ENCODE measurements around the gene PDGFRA. TPM values are rescaled to one million over a fixed set of nuclear protein-coding genes. Genes with fewer than 3 reads are reported as not detected.

PDGFRA gene
- polyA plus RNA-seq, 3 donors = not detected

DNA sequence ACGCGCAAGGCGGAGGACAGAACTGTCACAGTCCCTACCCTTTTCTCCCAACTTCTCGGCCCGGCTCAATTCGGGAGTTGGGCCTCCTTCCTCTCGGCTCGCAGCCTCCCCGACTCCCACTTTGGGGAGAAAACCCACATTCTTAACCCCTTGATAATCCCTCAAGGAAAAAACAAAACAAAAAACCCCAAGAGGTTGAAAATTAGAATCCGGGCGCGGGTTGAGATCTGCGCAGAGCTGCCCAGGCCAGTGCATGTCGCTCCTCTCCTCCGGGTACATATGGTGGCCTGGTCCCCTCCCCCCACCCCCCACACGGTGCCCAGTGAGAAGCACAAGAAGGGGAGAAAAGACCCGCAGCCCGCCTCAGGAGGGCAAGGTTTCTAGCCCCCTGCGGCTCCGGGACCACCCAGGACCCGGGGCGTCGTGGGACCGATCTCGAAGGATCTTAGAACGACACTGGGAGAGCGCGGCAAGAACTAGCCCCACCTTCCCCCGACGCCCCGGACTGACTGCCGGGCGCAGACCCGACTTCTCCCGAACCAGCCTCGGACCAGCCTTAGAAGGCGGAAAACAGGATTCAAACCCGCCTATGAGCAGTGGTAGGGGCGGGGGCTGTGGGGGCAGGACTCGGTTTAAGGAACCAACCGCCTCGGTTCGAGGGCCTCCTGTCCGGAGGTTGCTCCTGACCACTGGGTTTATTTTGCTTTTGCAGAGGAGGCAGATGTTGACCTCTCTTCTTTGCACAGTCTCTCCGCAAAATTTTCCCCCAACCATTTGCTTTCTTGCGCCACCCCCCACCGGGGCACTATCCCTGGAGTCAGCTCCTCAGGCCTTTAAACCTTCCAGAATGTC is 2.5 kb upstream of the PDGFRA start:
- Mint-ChIP-seq H3K9me3 (peaks cover 0 to 45% (median 12%) of the 10 kb centered on the region in 7 donors), H3K27ac (peak overlapping the region in 1 of 7 donors; percentile 18), H3K27me3 (ENCODE audit: low read depth in 3 of 3) (peaks cover 98 to 100% (median 98%) of the 10 kb centered on the region in 3 donors), H3K4me1 (peaks cover 52% of the 10 kb centered on the region), H3K4me3 (peak overlapping the region; percentile 77 to 93), H3K36me3 (peaks cover 0 to 7% of the 10 kb centered on the region in 2 donors)
- H3K27ac ChIP-seq (ENCODE audit: low read depth in 1 of 2, low read length in 2 of 2) = no peak overlapping the region
- H3K79me2 ChIP-seq (ENCODE audit: insufficient read depth, low read length) = no peaks in the 10 kb centered on the region
- no peaks in the 10 kb centered on the region for H3K36me3 ChIP-seq (replicated peaks in 1 of 2; ENCODE audit: control insufficient read depth in 1 of 2, insufficient read depth in 2 of 2, low read length in 2 of 2)
- H3K4me3 ChIP-seq (replicated peaks in 1 of 3; ENCODE audit: low read depth in 2 of 3, low read length in 3 of 3) = peak overlapping the region; percentile 3 to 70 (median 19)
- H3K9ac ChIP-seq (ENCODE audit: insufficient read depth, low read length, poor library complexity, severe bottlenecking) = no peak overlapping the region
- peak overlapping the region; percentile 83 for H3K4me2 ChIP-seq (replicated peaks; ENCODE audit: extremely low read depth, low read length, poor library complexity, severe bottlenecking)
- TF ChIP-seq, protein P1, sequence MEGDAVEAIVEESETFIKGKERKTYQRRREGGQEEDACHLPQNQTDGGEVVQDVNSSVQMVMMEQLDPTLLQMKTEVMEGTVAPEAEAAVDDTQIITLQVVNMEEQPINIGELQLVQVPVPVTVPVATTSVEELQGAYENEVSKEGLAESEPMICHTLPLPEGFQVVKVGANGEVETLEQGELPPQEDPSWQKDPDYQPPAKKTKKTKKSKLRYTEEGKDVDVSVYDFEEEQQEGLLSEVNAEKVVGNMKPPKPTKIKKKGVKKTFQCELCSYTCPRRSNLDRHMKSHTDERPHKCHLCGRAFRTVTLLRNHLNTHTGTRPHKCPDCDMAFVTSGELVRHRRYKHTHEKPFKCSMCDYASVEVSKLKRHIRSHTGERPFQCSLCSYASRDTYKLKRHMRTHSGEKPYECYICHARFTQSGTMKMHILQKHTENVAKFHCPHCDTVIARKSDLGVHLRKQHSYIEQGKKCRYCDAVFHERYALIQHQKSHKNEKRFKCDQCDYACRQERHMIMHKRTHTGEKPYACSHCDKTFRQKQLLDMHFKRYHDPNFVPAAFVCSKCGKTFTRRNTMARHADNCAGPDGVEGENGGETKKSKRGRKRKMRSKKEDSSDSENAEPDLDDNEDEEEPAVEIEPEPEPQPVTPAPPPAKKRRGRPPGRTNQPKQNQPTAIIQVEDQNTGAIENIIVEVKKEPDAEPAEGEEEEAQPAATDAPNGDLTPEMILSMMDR (IDR thresholded peaks at IDR 0.05) = no peak
- intact Hi-C loops (cut with micrococcal nuclease) = loop anchor here in 1 of 2 donors (2.0 kb wide), 1 partner anchor 320 kb away; no protein-coding TSS in a partner anchor
- H3K9me3 ChIP-seq (replicated peaks in 1 of 2; ENCODE audit: control insufficient read depth in 1 of 2, insufficient read depth in 1 of 2, low read length in 2 of 2) = peaks cover 0 to 39% of the 10 kb centered on the region in 2 donors
- 2% methylated on average over 23 of the region's 47 CpGs for WGBS (ENCODE audit: insufficient coverage)
- peaks cover 72 to 96% of the 10 kb centered on the region in 2 donors for H3K27me3 ChIP-seq (ENCODE audit: control insufficient read depth in 2 of 2, insufficient read depth in 2 of 2, low read length in 2 of 2)
- no peaks in the 10 kb centered on the region for H4K20me1 ChIP-seq (ENCODE audit: insufficient read depth, low read length)
- DNase-seq = peak; percentile 33 to 37 (median 34)
- peaks cover 43 to 48% of the 10 kb centered on the region in 2 donors for H3K4me1 ChIP-seq (ENCODE audit: control insufficient read depth in 1 of 2, insufficient read depth in 2 of 2, low read length in 2 of 2)
- peak overlapping the region; percentile 70 for H2AFZ ChIP-seq (ENCODE audit: insufficient read depth, low read depth, low read length, poor library complexity, severe bottlenecking)

DNA sequence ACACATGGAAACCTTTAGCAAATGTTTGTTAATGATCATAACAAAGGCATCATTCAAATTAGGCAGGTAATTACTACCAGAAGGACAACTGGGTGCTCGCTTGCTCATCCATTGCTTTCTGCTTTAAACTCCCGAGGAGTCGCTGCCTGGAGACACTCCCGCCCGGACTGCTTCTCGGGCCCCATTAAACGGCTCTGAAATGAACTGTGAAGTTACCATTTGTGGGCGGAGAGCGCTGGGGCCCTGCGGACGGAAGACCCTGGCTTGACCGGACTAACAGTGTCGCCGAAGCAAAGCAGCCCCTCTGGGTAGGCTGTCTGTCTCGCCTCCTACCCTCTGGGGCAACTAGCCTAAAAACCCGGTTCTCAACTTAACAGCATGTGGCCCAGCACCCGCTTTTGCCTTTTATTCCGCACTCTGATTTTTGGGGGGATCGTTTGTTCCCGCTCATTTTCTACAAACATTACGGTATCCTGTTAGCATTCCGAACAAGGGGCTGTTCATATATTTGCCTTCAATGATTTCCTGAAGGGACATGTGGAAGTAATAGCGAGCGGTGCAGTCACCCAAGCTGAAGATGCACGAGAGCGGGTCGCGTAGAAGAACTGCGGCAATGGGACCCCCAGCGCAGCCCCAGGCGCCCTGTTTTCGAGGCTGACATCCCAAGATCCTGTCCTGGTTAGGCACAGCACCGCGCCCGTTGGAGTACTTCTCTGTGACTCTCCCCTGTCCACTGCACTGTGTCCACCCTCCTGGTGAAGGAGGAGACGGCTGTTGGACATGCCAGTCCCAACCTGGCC is 1.6 kb upstream of the PDGFRA start:
- peak overlapping the region; percentile 83 for H3K4me2 ChIP-seq (replicated peaks; ENCODE audit: extremely low read depth, low read length, poor library complexity, severe bottlenecking)
- peaks cover 0 to 47% of the 10 kb centered on the region in 2 donors for H3K9me3 ChIP-seq (replicated peaks in 1 of 2; ENCODE audit: control insufficient read depth in 1 of 2, insufficient read depth in 1 of 2, low read length in 2 of 2)
- Mint-ChIP-seq H3K4me3 (peak overlapping the region; percentile 77 to 93), H3K4me1 (peaks cover 59% of the 10 kb centered on the region), H3K27me3 (ENCODE audit: low read depth in 3 of 3) (peaks cover 98 to 100% (median 100%) of the 10 kb centered on the region in 3 donors), H3K36me3 (peaks cover 0 to 10% of the 10 kb centered on the region in 2 donors), H3K9me3 (peaks cover 0 to 50% (median 17%) of the 10 kb centered on the region in 7 donors), H3K27ac (no peak overlapping the region)
- peaks cover 51 to 56% of the 10 kb centered on the region in 2 donors for H3K4me1 ChIP-seq (ENCODE audit: control insufficient read depth in 1 of 2, insufficient read depth in 2 of 2, low read length in 2 of 2)
- no peaks in the 10 kb centered on the region for H3K36me3 ChIP-seq (replicated peaks in 1 of 2; ENCODE audit: control insufficient read depth in 1 of 2, insufficient read depth in 2 of 2, low read length in 2 of 2)
- H3K4me3 ChIP-seq (replicated peaks in 1 of 3; ENCODE audit: low read depth in 2 of 3, low read length in 3 of 3) = peak overlapping the region in 1 of 3 experiments; percentile 70
- no peak overlapping the region for H3K27ac ChIP-seq (ENCODE audit: low read depth in 1 of 2, low read length in 2 of 2)
- 2% methylated on average over 29 of the region's 36 CpGs for WGBS (ENCODE audit: insufficient coverage)
- H2AFZ ChIP-seq (ENCODE audit: insufficient read depth, low read depth, low read length, poor library complexity, severe bottlenecking) = peak overlapping the region; percentile 37
- no peak for DNase-seq
- TF ChIP-seq, protein P1 (IDR thresholded peaks at IDR 0.05) = no peak
- H3K79me2 ChIP-seq (ENCODE audit: insufficient read depth, low read length) = no peaks in the 10 kb centered on the region
- intact Hi-C loops (cut with micrococcal nuclease) = loop anchor here in 1 of 2 donors (2.0 kb wide), 1 partner anchor 321 kb away; no protein-coding TSS in a partner anchor
- H4K20me1 ChIP-seq (ENCODE audit: insufficient read depth, low read length) = no peaks in the 10 kb centered on the region
- H3K9ac ChIP-seq (ENCODE audit: insufficient read depth, low read length, poor library complexity, severe bottlenecking) = no peak overlapping the region
- peaks cover 80 to 98% of the 10 kb centered on the region in 2 donors for H3K27me3 ChIP-seq (ENCODE audit: control insufficient read depth in 2 of 2, insufficient read depth in 2 of 2, low read length in 2 of 2)
